ENCODE measurements around the gene TMEM86B. TPM values are rescaled to one million over a fixed set of nuclear protein-coding genes. Genes with fewer than 3 reads are reported as not detected.
A peak's percentile ranks its signal among the peaks of the same experiment; 100 is the strongest.

TMEM86B gene
- total RNA-seq, 1 donor from 2014 or later, result 0.26 TPM

DNA sequence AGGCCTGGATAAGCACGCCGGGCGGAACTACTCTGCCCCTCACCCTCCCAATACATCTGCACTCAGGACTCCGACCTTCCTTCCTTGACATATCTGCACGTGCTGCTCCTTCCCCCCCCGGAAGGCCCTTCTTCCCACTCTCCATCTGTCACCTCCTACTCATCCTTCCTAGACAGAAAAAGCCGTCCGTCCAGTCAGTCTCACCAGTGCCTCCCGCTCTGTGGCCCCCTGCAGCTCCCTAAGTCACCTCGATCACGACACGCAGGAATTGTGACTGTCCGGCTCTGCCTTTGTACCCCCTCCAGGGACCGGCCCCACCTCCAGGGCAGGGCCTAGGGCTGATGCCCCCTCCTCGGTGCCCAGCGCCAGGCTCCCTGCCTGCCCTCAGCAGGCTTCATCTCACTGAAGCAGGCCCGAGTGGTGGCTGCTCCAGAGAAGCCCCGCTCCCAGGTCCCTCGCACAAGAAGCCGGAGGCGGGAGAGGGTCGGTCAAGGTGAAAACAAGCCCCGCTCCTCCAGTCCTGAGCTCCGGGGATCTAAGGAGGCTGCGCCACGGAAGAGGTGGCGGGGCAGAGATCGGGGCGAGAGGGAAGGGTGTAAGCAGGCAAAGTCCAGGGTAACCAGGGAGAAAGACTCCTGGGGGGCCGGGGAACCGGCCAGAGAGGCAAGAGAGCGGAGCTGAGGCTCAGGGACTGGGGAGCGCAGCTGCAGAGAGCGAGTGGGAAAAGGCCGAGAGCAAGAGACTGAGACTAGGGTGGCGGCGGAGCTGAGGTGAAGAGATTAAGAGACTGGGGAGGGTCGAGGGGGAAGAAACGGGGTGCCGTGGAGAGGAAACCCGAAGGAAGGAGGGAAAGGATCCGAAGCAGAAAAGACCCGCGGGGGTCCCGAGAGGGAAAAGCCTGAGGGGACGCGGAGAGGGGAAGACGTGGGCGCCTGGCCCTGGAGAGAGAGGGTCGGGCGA is 29.2 kb upstream of the TMEM86B start:
- peak in 1 of 2 donors; percentile 13 for DNase-seq (ENCODE audit: low read depth in 2 of 2)

DNA sequence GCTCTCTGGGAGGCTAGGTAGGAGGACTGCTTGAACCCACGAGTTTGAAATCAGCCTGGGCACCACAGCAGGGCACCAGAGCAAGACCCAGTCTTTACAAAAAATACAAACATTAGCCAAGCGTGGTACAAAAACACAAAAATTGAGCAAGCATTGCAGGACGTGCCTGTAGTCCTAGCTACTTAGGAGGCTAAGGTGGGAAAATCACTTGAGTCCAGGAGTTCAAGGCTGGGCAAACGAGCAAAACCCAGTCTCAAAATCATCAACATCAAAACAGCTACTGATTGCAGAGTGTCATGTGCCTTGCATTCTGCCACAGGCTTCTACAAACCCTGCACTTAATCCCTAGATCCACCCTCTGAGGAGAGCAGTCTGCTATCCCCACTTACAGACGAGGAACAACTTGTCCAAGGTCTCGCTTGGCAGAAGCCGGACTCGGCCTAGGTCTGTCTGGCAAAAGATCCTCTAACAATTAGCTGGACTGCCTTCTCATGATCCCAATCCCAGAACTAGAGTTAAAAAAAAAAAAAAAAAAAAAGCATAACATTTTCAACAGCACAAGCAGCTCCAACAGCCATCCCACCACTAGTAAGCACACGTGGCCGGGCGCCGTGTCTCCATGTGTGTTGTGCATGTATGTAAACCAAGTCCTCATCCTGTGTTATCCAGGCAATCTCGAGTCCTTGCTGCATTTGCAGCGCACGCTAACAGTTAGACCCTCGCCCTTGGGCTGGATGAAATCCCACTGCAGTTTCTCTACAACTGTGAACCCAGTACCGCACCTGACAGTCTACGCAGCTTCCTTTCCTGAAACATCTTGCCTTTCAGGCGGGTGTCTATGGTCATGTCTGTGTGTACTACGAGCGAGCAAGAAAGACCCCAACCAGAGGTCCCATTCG is 28.2 kb upstream of the TMEM86B start:
- DNase-seq (ENCODE audit: low read depth in 2 of 2), result no peak

DNA sequence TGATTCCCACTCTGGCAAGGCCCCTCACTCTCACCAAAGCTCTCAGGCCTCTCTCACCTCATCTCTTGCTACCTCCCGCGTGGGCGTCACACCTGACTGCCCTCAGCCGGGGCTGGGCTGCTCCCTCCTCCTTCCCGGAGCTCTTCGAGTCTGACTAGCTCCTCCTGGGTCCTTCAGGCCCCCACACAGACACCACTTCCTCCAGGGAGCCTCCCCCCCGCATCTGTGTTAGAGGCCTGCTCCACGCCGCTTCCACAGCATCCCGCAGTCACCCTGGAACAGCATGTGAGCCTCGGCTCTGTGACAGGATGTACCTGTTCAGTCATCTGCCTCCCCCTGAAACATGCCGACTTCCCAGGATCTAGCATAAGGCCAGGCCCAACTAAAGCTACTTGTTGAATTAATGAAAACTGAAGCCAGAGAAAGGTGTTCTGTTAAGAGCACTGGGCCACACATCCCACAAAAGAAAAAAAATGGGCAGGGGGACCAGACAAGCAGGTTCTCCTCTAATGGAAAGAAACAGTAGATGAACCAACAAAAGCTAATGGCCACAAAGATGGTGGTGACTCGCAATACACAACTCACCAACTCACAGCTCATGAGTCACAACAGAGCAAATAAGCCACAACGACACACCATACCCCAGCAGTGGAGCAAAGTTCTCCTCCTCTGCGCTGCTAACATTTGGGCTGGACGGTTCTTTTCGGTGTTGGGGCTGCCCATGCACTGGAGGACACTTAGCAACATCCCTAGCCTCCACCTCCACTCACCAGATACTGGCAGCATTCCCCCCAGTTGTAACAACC is 27.3 kb upstream of the TMEM86B start:
- DNase-seq (ENCODE audit: low read depth in 2 of 2), result no peak

DNA sequence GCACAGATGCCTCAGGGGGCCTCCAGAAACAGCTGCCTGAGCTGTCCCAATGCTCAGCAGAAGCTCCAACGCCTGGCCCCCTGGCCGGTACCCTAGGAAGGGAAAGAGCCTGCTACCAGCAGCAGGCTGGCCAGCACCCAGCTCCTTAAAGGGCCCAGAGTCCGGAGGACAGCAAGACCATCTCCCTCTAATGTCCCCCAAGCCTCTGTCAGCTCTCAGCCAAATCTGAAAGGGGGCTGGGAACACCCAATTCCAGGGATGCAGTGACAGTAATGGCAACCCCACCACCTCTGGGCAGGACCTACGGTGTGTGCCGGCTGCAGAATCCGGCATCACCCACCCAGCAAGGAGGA is 26.0 kb upstream of the TMEM86B start:
- DNase-seq (ENCODE audit: low read depth in 2 of 2), result no peak

DNA sequence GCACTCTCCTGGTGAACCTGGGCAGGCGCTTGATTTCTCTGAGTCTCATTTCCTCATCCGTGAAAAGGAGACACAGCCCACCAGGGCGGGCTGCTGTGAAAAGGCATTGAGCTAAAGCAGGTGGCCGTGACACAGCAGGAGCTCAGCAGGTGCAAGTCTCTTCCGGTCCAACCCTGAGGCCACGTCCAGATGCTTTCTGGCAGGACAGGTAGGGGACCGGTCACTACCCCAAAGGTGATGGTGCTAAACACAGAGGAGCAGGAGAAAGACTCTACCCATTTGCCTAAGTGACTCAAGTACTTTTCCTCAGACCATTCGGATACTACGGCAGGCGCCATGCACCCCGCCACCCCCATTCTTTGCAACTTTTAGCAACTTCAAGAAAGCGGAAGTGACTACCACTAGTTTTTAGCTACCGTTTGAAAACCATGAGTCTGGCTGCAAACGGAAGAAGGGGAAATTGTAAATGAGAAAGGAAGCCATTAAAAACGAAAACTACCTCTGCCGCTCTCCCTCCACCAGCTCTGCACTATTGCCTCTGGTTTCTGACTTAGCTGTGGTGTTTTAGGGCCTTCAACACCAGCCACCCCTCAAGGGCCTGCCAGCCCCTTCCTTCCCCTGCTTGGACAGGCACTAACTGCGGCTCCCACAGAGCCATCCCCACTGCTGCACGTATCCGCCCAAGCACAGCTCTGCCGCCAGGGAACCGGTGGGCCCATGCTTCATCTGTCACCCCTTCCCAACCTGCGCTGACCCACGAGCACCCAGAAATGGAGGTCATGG is 25.5 kb upstream of the TMEM86B start:
- DNase-seq (ENCODE audit: low read depth in 2 of 2), result peak in 1 of 2 donors; percentile 37

DNA sequence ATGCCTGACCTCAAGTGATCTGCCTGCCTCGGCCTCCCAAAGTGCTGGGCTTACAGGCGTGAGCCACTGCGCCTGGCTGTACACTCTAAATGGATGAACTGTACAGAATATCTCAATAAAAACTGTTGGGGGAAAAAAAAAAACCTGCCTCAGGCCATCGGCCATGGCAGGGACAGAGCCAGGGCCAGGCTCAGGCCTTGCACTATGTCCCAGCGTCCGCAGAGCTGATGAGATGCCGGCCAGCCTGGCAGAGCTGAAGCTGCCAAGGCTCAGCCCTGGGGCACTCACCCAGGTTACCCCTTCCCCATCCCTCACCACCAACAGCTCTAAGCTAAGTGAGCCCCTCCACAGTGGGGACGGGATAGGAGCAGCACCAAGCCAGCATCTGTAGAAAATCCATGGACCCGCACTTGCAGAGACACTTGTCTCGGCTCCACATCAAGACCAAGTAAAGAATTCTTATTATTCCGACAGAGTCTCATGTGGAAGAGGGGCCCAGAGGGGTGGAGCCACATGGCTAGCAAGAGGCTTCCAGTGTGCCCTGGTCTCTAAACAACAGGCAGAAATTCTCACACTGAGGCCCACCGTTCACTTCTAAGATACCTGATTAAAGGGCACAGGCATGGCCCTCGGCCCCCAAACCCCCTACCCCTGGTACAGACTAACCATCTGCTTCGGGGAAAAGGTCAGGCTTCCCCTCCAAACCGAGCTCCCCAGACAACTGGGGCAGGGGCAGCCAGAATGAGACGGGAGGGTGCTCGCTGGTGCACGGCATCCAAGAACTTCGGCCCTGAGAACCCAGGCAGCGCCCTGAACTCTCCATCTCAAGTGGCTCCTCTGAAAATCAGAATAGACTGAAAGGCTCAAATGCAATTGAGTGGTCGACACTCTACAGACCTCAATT is 24.4 kb upstream of the TMEM86B start:
- no peak for DNase-seq (ENCODE audit: low read depth in 2 of 2)

DNA sequence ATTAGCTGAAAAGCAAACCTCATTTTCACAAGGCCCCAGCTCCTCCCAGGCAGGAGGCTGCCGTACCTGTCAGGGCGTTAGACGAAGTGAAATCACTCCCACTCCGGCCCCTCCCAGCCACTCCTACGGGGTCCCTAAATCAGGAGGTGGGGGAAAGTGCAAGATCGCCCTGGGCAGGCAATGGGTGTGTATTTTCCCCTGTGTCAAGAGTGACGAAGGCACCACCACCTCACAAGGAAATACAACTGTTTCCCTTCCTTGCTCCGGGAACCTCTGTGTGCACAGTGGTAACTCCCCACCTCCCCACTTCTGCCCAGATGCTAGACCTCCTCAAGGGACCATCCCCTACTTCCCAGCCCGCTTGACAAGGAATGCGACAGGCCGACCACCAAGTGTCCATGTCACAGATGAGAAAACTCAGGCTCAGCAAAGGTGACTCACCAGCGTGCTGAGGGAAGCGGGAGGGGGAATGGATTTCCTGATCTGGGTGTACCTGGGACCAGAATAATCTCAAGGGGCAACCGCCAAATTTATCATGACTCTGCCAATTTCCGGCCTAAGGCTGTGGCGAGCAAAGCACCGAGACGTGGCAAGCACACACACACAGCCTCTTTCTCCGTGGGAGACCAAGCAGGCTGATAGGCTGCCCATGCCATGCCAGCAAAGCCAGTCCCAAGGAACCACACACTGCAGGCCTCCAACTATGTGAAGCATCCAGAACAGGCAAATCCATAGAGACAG is 22.9 kb upstream of the TMEM86B start:
- peak in 1 of 2 donors; percentile 58 for DNase-seq (ENCODE audit: low read depth in 2 of 2)

DNA sequence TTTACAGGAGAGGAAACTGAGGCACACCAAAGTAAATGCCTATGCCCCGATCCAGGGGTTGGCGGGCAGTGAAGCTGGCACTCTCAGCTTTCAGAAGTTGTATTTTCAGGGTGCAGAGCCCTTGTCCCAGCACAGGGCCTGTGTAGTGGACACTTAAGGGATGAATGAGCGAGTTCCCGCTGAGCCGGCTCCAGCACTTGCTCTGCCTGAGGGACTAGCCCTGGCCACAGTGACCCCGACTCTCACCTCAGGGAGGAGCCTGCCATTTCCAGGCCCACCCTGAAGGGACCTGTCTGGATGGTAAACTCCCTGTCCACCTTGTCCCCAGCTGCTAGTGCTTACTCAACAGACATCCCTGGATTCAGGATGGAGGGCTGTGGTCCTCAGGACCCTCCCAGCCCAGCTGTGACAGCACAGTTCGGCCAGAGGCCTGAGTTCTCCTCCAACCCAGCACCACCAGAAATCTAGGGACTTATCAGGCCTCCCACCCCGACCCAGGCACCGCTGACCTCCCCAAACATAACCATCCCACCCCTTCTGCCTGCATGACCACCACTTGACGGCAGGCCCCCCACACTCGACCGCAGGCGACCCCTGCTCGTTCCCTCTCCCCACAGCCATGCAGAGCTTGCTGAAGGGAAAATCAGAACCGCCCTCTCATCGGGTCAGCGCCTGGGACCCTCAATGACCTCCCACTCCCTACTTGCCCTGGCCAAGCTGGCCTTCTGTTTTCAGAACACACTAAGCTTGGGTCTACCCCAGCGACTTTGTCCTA is 21.9 kb upstream of the TMEM86B start:
- DNase-seq (ENCODE audit: low read depth in 2 of 2), result no peak

DNA sequence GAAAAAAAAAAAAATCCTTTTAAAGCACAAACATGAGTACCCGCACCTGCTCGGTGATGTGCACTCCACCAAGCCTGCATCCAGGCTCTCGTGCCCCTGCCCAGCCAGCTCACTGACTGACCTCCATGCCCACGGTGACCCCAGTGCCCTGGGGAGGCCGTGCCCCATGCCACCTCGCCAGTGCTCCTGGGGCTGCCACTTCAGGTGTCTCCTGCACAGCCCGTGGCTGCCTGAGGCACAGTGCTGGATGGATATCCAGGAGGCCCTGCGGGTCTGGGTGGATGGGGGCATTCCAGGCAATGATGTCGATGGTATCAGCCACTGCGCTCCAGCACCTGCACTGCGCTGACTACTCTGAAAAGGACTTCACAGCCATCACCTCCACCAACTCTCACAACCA is 21.3 kb upstream of the TMEM86B start:
- no peak for DNase-seq (ENCODE audit: low read depth in 2 of 2)

DNA sequence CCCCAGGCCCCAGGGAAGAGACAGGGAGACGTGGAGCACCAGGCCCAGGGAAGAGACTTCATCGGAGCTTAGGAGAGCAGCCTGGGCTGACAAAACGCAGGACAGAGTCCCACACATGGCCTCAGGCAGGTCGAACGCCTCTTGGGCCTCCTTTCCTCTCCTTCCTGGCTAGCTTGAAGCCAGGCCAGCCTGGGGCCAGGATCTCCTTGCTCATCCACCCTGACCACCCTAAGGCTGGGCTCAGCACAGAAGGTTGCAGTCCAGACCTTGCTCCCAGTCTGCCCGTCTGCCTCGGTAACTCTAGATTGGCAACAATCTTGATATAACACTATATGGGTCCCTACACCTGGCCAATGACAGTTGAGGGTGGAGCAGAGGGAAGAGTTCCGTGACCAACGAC is 20.1 kb upstream of the TMEM86B start:
- no peak for DNase-seq (ENCODE audit: low read depth in 2 of 2)

DNA sequence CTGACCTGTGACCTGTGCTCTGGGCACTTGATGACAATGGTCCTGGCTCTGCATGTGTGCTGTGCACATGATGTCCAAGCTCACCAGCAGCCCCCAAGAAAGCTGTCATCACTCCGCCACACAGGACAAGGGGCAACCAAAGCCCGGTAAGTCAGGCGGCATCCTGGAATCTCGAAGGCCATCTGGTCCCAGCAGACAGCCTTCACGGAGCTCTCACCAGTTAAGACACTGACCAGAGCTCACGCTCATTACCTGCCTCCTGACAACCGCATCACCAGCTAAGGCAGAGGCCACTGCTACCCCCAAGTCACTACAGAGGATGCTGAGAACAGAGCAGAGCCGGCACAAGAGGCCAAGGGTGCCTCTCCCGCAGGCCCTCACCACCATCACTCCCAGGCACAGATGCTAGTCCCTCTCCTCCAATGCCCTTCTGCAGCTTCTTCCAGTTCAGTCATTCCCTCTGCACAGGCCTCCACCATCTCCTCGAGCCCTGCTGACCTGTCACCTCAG is 19.7 kb upstream of the TMEM86B start:
- no peak for DNase-seq (ENCODE audit: low read depth in 2 of 2)

DNA sequence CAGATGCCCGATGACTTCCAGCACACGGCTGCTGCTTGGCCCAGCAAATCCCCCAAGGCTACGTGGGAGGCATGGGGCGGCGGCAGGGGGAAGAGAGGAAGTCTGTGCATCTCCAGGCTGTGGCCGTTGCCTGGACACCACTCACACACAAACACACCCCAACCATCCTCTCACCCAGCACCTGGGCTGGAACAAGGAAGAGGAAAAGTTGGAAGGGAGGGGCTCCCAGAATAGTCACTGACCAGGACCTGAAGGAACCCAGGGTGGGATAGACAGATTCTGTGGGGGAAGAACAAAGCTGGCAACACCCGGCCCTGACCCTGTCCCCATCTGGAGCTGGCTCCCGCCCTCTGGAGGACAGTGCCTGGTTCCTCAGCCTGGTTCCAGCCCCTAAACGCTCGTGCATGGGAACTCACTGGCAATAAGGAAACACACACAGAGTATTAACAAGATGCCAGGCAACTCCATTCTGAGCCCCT is 19.1 kb upstream of the TMEM86B start:
- peak in 1 of 2 donors; percentile 29 for DNase-seq (ENCODE audit: low read depth in 2 of 2)

DNA sequence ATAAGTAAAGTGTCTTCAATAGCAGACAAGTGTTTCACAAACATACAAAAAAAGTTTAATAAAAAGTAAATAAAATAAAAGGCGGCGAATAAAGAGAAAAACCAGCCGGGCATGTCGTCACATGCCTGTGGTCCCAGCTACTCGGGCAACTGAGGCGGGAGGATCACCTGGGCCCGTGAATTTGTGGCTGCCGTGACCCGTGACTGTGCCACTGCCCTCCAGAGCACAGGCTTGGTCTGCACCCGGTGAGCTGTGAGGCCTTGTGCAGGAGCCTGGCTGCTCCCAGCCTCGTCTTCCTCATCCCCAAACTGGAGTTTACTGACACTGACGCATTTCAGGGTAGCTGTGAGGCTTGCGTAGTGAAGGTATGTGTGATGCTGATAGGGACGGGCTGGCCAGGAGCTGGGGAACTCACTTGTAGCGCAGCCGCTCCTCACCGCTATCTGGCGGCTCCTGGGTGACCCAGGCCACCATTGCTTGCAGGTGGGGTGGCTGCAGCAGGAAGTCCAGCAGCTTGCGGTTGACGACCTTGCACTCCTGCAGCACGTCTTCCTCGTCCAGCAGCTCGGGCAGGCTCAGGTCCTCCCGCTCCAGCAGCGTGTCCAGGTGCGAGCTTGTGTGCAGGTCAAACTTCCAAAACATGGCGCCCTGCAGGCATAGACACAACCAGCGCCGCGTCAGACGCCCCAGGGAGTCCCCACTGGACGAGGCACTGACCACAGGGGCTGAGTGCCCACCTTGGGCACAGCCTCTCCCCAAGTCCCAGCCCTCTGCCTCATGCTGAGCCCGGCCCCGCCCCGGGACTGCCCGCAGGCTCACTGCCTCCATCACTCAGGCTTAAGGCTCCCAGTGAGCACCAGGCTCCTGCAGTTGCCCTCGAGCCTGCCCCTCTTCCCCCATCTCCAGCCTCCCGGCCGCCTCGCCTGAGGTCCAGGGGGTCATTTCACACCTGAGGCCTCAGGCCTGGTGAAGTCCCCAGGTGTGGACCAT is 18.2 kb upstream of the TMEM86B start:
- DNase-seq (ENCODE audit: low read depth in 2 of 2), result no peak

DNA sequence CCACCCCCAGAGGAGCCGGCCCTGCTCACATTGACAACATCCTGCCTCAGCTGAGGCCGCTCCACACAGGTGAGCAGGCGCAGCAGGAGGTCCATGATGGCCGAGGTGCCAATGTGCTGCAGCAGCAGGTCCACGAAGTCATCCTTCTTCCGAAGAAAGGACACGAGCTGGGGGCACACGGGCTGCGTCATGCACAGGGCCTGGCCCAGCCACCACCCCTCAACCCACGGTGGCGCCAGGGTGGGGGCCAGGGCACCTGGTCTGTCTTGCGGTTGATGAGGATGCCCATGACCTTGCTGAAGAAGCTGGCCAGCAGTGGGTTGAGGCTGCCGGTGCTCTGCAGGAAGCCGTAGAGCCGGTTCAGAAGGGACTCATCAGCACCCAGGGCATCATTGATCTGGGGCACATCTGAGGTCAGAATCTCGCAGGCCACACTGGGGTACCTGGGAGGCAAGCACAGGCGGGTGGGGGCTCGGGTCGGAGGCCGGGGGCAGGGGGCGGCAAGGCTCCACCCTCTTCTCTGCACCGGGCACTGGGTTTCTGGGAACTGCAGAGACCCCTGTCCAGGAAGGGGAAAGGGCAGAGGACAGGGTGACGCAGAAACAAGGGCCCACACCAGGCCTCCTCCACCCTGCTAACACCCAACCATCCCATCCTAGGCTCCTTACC is 16.8 kb upstream of the TMEM86B start:
- no peak for DNase-seq (ENCODE audit: low read depth in 2 of 2)

DNA sequence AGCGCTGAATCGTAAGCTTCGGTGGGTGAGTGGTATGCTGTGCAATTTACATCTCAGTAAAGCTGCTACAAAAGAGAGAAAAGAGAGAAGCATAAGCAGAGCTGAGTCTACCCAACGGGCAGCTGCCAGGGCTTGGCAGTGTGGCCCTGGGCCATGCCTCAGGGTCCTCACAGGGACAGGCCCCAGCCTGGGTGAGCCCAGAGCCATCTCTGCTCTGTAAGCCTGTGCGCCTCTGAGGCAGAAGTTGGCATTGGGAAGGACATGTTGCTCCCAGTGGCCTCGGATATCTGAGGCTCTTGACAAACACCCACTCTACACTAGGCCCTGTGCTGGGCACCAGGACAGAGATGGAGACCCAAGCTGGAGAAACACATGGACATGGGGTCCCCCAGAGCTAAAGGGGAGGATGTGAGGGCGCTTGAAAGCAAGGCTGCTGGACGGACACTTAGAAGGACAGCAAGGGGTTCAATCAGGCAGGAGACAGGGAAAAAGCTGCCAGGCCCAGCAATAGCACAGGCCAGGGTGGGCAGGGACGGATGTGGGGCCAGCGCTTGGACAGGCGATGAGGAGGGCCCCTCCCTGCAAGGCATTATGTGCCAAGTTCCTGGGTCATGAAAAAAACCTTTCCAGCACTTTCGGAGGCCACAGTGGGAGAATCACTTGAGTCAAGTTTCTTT is 15.6 kb upstream of the TMEM86B start:
- DNase-seq (ENCODE audit: low read depth in 2 of 2), result no peak
